Activated naive CD8-positive, alpha-beta T cell treated with anti-CD3 and anti-CD28 coated beads, Interleukin-2, amount 50 U/mL, for 24 hours (primary cell): ENCODE data around the gene RFX1.
"Not testable (repeated sequence)": the region's sequence is repeated elsewhere in the genome, so short reads cannot be mapped to it uniquely, and the experiment has no call there.

ENCODE experiments used
- ATAC-seq: fragments of 150-1000 bp; cut with Tn5 transposase; one replicate; pipeline ENCODE4 v1.10.0; 2021
- DNase-seq: peaks from one replicate; pipeline ENCODE4 v3.0.0; 2021
- H3K27ac Mint-ChIP-seq: one replicate; pipeline ENCODE4 v1.8.0; 2021; ENCODE audit warnings: mild to moderate bottlenecking, mixed read lengths
- H3K27me3 Mint-ChIP-seq: one replicate; pipeline ENCODE4 v1.8.0; 2021; ENCODE audit warnings: mixed read lengths
- H3K36me3 Mint-ChIP-seq: one replicate; pipeline ENCODE4 v1.8.0; 2021; ENCODE audit warnings: low read depth, mixed read lengths
- H3K4me1 Mint-ChIP-seq: one replicate; pipeline ENCODE4 v1.8.0; 2021; ENCODE audit warnings: mixed read lengths
- H3K4me3 Mint-ChIP-seq: one replicate; pipeline ENCODE4 v1.8.0; 2021; ENCODE audit warnings: mild to moderate bottlenecking, moderate library complexity, mixed read lengths
- H3K9me3 Mint-ChIP-seq: one replicate; pipeline ENCODE4 v1.8.0; 2021; ENCODE audit warnings: mixed read lengths

Gene RFX1

DNA sequence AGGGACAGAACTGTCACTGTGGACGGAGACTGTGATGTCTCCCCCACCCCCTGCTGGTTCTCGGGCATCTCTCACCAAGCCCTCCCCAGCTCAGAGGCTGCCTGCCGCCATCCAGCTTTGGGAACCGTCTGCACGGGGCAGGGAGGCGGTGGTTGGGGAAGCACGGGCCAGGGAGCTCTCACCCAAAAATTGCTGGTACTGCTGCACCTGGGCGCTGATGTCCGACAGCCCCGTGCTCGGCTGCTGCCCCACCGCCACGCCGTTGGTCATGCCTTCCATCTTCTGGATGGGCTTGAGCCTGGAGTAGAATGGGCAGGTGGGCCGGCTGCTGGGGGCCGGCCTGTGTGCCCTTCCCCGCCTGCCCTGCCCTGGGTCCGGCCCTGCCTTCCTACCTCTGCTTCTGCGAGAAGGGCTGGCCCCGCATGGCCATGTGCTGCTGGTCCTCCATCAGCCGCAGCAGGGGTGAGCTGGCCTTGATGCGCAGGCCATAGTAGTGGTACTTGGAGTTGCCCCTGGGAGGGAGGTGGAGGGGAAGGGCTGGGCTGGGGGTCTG is 37.7 kb downstream of the RFX1 start:
- peaks cover 12% of the 10 kb centered on the region for H3K36me3 Mint-ChIP-seq
- ATAC-seq = no peak
- no peak for DNase-seq
- H3K4me1 Mint-ChIP-seq = no peaks in the 10 kb centered on the region
- no peak overlapping the region for H3K27ac Mint-ChIP-seq
- no peaks in the 10 kb centered on the region for H3K9me3 Mint-ChIP-seq
- H3K27me3 Mint-ChIP-seq = no peaks in the 10 kb centered on the region
- H3K4me3 Mint-ChIP-seq = no peak overlapping the region

DNA sequence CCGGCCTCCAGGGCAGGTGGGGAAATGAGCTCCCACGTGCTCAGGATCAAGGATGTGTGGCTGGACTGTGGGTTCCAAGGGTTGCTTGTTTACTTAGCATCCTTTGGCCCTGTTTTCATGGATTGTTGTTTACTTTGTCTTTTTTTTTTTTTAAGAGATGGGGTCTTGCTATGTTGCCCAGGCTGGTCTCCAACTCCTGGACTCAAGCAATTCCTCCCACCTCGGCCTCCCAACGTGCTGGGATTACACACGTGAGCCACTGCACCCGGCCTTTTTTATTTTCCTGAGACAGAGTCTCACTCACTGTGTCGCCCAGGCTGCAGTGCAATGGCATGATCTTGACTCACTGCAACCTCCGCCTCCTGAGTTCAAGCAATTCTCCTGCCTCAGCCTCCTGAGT is 38.9 kb downstream of the RFX1 start:
- H3K4me1 Mint-ChIP-seq, DNase-seq, H3K9me3 Mint-ChIP-seq, H3K4me3 Mint-ChIP-seq, ATAC-seq, H3K27ac Mint-ChIP-seq, H3K27me3 Mint-ChIP-seq: not testable (repeated sequence)
- peaks cover 12% of the 10 kb centered on the region for H3K36me3 Mint-ChIP-seq

DNA sequence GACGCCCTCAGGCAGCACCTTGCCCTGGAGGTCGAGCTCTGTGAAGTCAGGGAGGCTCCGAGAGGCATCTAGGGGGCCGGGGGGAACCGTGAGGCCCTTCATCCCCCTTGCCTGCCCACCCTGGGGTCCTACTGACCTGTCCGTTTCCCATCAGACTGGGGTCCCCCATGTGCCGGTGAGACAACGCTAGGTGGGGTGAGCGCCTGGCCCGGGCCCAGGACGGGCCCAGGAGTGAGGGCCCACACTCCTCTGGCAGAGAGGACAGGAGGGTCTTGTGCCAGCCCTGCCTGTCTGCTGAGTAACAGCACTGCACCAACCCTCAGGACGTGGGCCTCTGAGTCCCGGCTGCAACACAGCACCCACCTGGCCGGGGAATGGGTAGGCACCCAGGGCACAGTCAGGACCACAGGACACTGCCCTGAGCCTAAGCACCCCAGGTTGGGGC is 39.4 kb downstream of the RFX1 start:
- Mint-ChIP-seq H3K27ac (no peak overlapping the region), H3K36me3 (peaks cover 12% of the 10 kb centered on the region), H3K9me3 (no peaks in the 10 kb centered on the region), H3K4me1 (no peaks in the 10 kb centered on the region), H3K27me3 (no peaks in the 10 kb centered on the region), H3K4me3 (no peak overlapping the region)
- ATAC-seq (no peak), DNase-seq (no peak)

DNA sequence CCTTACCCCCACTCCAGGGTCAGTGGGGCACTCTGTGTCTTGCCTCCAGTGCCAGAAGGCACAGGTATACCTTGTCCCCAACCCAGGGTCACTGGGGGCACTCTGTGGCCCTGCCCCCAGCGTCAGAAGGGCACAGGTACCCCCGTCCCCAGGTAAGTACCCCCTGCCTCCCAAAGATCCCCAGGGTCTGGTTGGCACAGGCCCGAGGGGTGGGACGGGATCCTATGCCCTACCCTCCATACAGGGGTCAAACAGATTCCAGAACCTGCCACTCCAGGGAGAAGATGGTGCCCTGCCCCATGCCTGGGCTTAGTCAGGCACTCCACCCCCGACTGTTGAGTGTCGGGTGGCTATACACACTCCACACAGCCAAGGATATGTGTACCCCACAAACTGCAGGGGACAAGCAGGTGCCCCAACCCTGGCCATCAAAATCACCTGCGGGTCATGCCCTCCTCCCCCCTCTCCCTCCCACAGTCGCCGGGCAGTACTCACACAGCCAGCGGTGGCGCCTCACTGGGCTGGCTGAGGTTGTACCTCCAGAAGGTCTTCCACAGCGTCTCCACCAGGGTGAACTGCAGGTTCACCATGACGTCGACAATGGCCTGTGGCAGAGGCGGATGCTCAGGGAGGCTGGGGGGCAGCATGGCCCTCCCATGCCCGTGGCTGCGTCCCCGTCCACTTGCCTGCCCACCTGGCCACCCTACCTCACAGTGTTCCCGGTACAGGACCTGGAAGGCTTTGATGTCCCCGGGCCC is 40.0 kb downstream of the RFX1 start:
- Mint-ChIP-seq H3K27me3 (no peaks in the 10 kb centered on the region), H3K27ac (no peak overlapping the region), H3K36me3 (peaks cover 15% of the 10 kb centered on the region), H3K4me3 (no peak overlapping the region), H3K9me3 (no peaks in the 10 kb centered on the region), H3K4me1 (no peaks in the 10 kb centered on the region)
- ATAC-seq (no peak), DNase-seq (no peak)

DNA sequence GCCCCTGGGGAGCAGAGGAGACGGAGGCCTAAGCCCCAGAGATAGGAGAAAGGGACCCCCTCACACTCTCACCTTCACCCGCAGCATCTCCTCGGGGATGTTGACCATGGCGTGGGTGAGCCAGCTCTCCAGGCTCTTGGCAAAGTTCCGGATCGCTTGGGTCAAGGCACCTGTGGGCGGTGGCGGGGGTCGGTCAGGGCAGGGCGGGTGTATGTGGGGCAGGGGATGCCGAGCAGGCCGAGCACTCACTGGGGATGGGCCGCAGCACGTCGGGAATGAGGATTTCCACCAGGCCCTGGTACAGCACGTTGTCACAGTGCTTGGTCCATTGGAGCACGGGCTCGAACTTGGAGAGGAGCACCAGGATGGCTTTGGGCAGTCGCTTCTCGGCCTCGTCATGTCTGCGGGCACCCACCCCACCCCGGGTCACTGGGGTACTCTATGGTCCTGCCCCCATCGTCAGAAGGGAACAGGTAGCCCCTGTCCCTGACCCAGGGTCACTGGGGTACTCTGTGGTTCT is 40.7 kb downstream of the RFX1 start:
- Mint-ChIP-seq H3K9me3 (no peaks in the 10 kb centered on the region), H3K27ac (no peak overlapping the region), H3K4me3 (no peak overlapping the region), H3K36me3 (peaks cover 17% of the 10 kb centered on the region), H3K27me3 (no peaks in the 10 kb centered on the region), H3K4me1 (no peaks in the 10 kb centered on the region)
- no peak for DNase-seq
- ATAC-seq = no peak

DNA sequence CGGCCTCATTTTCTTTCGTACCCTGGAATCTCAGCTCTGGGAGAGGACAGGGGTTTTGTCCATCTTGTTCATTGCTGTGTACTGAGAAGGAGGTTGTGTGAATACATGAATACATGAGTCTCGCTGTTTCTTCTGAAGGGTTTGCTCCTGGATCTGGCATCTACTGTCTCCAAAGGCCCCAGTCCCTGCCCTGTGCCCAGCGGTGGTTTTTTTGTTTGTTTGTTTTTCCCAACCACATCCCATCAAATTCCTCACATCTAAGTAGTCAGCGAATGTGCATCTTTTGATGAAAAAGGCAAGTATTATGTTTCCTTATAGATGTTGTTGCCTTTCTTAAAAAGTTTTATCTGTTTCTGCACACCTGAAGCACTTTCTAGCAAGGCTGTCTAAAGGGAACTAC is 41.3 kb downstream of the RFX1 start:
- no peaks in the 10 kb centered on the region for H3K9me3 Mint-ChIP-seq
- H3K36me3 Mint-ChIP-seq = peaks cover 17% of the 10 kb centered on the region
- DNase-seq (no peak), ATAC-seq (no peak)
- peak overlapping the region; percentile 48 for H3K27ac Mint-ChIP-seq
- no peaks in the 10 kb centered on the region for H3K27me3 Mint-ChIP-seq
- no peaks in the 10 kb centered on the region for H3K4me1 Mint-ChIP-seq
- no peak overlapping the region for H3K4me3 Mint-ChIP-seq

DNA sequence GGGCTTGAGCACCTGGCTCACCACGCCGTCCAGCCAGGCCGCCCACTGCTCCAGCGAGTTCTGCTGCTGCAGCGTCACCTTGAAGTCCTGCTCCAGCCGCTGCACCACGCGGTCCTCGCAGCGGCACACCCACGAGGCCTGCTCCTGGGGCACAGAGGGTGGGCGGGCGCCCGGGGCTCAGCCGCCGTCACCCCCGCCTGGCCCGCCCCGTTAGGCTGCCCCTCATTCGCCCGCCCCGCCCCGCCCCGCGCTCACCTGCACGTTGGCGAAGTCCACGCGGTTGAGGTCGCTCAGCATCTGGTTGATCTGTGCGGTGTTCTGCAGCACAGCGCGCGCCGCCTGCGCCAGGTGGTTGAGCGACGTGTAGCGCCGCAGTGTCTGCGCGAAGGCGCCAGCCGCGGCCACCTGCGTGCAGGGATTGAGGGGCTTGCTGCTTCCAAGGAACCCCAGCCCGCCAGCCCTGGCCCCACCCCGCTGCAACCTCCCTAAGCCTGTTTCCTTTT is 42.5 kb downstream of the RFX1 start:
- ATAC-seq = no peak
- Mint-ChIP-seq H3K27me3 (no peaks in the 10 kb centered on the region), H3K27ac (no peak overlapping the region), H3K4me3 (no peak overlapping the region), H3K9me3 (no peaks in the 10 kb centered on the region), H3K36me3 (peaks cover 11% of the 10 kb centered on the region), H3K4me1 (no peaks in the 10 kb centered on the region)
- no peak for DNase-seq

DNA sequence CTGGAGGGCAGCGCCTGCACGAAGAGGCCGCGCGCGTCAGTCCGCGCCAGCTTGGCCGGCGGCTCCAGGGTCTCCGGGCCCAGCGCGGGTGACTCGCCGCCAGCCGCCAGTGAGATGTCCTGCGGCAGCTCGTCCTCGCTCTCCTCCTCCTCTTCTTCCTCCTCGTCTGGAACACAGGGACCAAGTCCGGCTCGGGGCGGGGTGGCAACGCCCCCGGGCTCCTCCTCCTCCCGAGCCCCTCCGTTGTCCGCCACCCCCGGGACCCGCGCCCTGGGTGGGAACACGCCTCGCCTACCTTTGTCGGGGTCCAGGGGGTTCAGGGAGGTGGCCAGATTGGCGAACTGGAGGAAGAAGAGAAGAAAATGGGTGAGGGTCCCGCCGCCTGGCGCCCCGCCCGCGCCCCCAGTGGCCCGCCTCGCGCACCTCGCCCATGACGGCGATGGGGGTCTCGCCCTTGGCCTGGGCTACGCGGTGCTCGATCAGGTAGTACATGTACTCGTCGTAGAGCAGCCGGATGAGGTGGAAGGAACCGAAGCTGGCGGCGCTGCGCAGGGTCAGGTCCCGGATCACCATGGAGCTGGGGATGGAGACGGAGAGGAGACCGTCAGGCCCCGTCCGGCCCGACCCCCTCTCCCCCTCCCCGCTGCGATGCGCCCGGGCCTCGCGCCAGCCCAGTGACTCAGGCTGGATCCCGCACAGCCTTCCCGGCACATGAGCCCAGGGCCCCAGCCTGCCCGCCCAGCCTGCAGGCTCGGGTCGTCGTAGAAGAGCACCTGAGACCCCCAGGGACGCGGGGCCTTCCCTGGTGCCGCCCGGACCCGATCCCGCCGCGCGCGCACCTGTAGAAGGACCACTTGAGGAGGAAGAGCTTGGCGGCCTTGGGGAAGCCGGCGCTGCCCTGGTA is 43.2 kb downstream of the RFX1 start:
- no peaks in the 10 kb centered on the region for H3K9me3 Mint-ChIP-seq

DNA sequence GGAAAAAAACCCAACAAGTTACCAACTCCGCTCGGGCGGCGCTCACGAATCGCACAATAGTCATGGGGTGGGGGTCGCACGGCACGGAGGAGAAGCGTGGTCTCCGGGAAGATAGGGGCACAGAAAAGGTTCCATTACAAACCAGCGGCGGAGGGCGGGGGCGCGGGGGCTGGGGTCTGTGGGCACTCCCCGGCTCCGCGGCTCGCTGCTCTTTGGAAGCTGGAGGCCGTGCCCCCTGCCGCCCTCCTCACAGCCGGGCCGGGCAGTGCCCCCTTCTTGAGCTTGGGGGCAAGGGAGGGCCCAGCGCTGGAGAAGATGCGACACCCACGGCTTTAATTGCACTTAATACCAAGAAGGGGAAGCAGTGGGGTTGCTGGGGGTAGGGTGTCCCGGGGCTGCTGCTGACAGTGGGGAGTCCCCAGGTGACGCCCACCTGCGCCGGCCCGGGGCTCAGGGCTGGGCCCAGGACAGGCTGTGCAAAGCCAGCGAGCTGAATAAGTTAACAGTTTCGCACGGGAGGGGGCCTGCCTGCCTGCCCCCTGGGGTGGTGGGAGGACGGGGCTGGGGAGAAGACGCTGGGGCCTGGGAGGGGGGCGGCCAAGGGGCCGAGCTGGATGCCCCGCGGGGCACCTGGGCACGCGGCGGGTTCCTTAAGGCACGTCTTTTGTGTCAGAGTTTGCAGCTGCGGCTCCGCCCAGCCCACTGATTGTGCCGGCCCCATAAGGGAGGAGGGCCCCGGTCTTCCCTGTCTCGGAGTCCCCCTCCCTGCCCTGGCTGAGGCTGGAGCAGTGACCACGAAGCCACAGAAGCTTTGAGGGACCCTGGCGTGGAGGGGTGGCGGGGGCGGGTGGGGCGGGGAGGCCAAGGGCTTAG is 44.1 kb downstream of the RFX1 start:
- Mint-ChIP-seq H3K4me1 (no peaks in the 10 kb centered on the region), H3K4me3 (no peak overlapping the region), H3K36me3 (peaks cover 13% of the 10 kb centered on the region)

More for the DNA sequence above, 43.2 kb downstream of the RFX1 start:
- no peaks in the 10 kb centered on the region for H3K4me1 Mint-ChIP-seq
- ATAC-seq (no peak), DNase-seq (no peak)
- peaks cover 13% of the 10 kb centered on the region for H3K36me3 Mint-ChIP-seq
- H3K27ac Mint-ChIP-seq = no peak overlapping the region
- H3K4me3 Mint-ChIP-seq = no peak overlapping the region
- no peaks in the 10 kb centered on the region for H3K27me3 Mint-ChIP-seq

DNA sequence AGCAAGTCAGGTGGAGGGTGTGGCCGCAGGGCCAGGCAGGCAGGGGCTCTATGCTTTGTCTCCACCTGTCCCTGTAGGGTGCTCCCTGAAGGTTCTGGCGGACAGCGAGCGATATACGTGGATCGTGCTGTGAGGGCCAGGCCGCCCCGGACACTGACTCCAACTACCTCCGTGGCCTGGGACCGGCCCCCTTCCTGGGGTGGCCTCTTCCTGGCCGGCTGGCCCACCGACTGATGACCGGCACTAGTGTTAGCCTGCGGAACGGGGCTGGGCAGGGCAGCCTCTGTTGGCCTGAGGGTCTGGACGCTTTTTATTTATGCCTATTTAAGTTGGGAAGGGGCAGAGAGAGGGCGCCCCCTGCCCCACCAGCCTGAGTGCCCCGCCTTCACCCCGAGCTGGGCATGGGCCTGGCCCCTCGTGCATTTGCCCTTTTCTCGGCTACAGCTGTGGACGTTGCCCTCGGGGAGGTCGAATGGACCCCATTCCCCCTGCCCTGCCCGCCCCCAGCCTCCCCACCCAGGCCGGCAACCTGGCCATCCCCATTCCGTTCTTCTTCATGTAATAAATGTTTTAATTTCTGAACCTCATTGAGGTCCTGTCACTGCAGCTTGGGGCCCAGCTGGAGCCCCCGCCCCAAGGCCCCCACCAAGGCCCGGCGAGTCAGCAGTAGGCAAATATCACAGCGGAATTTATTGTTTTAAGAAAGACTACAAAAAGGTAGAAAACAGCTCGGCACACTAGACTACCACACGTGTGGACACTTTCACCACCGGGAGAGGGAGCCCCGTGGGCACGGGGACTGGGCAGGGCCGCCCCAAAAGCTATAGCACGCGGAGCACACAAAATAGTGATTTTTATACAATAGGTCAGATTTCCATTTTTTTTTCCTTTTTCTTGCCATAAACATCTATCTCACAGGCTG is 45.0 kb downstream of the RFX1 start:
- Mint-ChIP-seq H3K4me1 (no peaks in the 10 kb centered on the region), H3K27ac (no peak overlapping the region), H3K4me3 (no peak overlapping the region), H3K9me3 (no peaks in the 10 kb centered on the region), H3K27me3 (no peaks in the 10 kb centered on the region), H3K36me3 (peaks cover 15% of the 10 kb centered on the region)
- ATAC-seq = no peak
- DNase-seq = no peak

More for the DNA sequence above, 44.1 kb downstream of the RFX1 start:
- no peak for ATAC-seq
- H3K27ac Mint-ChIP-seq = no peak overlapping the region
- H3K27me3 Mint-ChIP-seq = no peaks in the 10 kb centered on the region
- no peak for DNase-seq
- H3K9me3 Mint-ChIP-seq = no peaks in the 10 kb centered on the region

DNA sequence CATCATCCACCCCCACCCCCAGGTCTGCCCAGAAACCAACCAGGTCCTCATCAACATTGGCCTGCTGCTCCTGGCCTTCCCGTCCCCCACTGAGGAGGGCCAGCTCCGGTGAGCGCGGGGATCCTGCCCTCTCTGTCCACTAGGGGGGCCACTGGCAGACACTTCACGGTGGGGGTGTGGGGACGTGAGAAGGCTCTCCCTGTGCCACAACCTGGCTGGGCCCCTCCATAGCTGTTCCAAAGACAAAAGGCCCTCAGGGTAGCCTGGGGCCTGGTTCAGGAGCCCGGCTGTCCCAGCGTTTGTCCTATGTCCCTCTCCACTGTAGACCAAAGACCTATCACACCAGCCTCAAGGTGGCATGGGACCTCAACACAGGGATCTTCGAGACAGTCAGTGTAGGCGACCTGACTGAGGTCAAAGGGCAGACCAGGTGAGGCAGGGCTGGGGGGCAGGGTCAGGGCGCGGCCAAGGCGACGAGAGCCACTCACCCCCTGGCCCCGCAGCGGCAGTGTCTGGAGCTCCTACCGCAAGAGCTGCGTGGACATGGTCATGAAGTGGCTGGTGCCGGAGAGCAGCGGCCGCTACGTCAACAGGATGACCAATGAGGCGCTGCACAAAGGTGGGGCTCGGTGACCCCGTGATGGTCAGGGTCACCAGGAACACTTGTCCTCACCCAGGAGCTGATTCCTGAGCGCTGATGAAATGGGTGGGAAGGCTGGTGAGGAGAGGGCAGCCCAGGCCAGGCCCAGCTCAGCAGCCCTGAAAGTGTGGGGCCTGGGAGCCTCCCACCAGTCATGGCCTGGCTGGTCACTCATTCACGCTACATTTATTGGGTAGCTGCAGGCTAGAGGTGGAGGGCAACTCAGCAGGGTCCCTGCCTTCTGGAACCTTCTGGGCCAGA is 45.9 kb downstream of the RFX1 start:
- Mint-ChIP-seq H3K27ac (no peak overlapping the region), H3K27me3 (no peaks in the 10 kb centered on the region), H3K9me3 (no peaks in the 10 kb centered on the region), H3K4me1 (no peaks in the 10 kb centered on the region), H3K36me3 (peaks cover 17% of the 10 kb centered on the region), H3K4me3 (no peak overlapping the region)
- DNase-seq (peak; percentile 32), ATAC-seq (peak; percentile 5)

DNA sequence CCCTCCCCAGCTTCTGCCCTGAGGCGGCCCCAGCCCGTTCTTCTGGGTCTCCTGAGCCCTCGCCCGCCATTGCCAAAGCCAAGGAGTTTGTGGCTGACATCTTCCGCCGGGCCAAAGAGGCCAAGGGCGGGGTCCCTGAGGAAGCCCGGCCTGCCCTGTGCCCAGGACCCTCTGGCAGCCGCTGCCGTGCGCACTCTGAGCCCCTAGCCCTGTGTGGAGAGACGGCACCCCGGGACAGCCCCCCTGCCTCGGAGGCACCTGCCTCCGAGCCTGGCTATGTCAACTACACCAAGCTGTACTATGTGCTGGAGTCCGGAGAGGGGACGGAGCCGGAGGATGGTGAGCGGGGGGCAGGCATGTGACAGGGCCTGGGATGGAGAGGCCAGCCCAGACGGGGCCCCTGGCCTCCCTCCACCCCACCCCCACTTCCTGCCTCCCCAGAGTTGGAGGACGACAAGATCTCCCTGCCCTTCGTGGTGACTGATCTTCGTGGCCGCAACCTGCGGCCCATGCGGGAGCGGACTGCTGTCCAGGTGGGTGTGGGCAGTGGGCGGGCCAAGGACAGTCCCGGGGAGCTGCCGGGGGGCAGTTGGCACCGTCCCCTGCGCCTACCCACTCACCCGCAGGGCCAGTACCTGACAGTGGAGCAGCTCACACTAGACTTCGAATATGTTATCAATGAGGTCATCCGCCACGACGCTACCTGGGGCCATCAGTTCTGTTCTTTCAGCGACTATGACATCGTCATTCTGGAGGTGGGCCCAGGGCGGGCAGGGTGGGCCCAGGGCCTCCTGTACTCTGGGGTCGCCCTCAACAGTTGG is 46.8 kb downstream of the RFX1 start:
- Mint-ChIP-seq H3K27ac (no peak overlapping the region), H3K4me3 (no peak overlapping the region), H3K4me1 (peaks cover 3% of the 10 kb centered on the region), H3K9me3 (no peaks in the 10 kb centered on the region), H3K27me3 (no peaks in the 10 kb centered on the region), H3K36me3 (peaks cover 12% of the 10 kb centered on the region)
- no peak for ATAC-seq
- DNase-seq = no peak
